ENCODE results near the gene TANC2.

The TANC2 gene

GRCh38 chr17:62998166-62998565 lies 32.1 kb downstream of the TANC2 start:
- DNase-seq (ENCODE audit: low read depth, low spot score) = no peak

GRCh38 chr17:62998665-62999393 lies 32.8 kb downstream of the TANC2 start:
- DNase-seq (ENCODE audit: low read depth, low spot score) = no peak
- no peak overlapping the region for H3K27ac ChIP-seq

More at GRCh38 chr17:62998166-62998565, 32.1 kb downstream of the TANC2 start:
- H3K27ac ChIP-seq = no peak overlapping the region

GRCh38 chr17:62999736-63000135 lies 33.7 kb downstream of the TANC2 start:
- no peak overlapping the region for H3K27ac ChIP-seq
- DNase-seq (ENCODE audit: low read depth, low spot score) = no peak

DNA sequence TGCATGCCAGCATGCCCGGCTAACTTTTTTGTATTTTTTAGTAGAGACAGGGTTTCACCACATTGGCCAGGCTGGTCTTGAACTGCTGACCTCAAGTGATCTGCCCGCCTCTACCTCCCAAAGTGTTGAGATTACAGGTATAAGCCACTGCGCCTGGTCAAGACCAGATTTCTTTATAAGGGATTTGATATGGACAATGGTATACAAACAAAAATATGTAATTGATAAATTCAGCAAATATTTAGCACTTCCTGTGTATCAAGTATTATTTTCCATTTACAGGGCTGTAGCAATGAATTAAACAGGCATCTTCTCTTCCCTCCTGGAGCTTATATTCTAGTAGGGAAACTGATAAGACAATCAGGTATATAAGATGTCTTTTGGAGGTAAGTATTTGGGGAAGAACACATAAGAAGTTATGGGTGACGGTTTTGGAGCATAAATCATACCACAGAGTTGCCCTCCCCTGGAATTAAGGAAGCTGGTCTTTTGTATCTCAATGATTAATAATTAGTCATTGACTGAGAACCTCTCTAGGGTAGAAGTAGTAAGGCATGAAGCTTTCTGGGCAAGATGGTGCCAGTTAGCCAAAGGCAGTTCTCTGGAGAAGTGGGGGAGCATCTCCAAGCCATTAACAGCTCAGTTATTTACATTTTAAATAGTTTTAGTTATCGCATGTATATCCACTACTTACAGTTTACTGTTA lies 35.8 kb downstream of the TANC2 start:
- H3K27ac ChIP-seq = peak overlapping the region; percentile 51
- no peak for DNase-seq (ENCODE audit: low read depth, low spot score)

DNA sequence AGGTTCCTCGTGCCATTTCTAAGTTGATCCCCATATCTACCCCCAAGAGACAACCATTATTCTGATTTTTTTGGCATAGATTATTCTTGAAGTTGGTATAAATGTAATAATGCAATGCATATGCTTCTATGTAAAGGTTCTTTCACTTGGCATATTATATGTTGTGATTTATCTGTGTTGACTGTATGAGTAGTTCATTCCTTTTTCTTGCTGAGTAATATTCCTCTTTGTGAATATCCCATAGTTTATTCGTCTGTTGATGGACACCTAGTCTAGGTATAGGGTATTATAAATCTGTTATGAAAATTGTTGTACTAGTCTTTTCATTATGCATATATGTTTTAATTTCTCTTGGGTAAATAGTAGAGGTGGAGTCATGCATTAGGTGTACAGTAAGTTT lies 36.6 kb downstream of the TANC2 start:
- no peak for DNase-seq (ENCODE audit: low read depth, low spot score)
- peak overlapping the region; percentile 51 for H3K27ac ChIP-seq

DNA sequence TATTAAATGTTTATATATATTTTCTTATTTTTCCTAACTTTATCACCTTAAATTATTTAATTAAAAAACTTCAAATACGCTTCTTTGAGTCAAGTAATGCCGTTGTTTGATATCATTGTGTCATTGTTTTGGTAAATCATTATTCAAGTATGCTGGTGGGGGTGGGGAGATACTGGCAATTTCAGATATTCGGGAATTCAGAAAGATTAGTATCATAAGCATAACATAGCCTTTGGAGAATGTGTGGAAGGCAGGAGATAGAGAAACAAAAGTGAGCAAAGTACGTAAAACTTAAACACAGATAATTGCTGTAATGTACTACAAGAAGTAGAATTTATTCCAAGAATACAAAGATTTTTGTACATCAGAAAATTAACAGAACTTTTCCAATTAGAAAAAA lies 49.8 kb downstream of the TANC2 start:
- no peak for DNase-seq (ENCODE audit: low read depth, low spot score)
- H3K27ac ChIP-seq = no peak overlapping the region
